ENCODE measurements around the gene RNASE12. TPM values are rescaled to one million over a fixed set of nuclear protein-coding genes. Genes with fewer than 3 reads are reported as not detected.

RNASE12 gene
- total and polyA plus RNA-seq, 9 of the 15 experiments (the other 6 are each of a cell fraction or from before 2014, with no cell fraction given) = 0.24 TPM; not detected in 8

- TF ChIP-seq, protein P1, sequence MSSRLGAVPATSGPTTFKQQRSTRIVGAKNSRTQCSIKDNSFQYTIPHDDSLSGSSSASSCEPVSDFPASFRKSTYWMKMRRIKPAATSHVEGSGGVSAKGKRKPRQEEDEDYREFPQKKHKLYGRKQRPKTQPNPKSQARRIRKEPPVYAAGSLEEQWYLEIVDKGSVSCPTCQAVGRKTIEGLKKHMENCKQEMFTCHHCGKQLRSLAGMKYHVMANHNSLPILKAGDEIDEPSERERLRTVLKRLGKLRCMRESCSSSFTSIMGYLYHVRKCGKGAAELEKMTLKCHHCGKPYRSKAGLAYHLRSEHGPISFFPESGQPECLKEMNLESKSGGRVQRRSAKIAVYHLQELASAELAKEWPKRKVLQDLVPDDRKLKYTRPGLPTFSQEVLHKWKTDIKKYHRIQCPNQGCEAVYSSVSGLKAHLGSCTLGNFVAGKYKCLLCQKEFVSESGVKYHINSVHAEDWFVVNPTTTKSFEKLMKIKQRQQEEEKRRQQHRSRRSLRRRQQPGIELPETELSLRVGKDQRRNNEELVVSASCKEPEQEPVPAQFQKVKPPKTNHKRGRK (tag; IDR thresholded peaks at IDR 0.05) = no peak
- no peak for TF ChIP-seq PPARD (CRISPR knock-in tag; IDR thresholded peaks at IDR 0.05)
- TF ChIP-seq FOXK1 (CRISPR knock-in tag; IDR thresholded peaks at IDR 0.05; ENCODE audit: borderline replicate concordance) = no peak
- TF ChIP-seq, protein P2, sequence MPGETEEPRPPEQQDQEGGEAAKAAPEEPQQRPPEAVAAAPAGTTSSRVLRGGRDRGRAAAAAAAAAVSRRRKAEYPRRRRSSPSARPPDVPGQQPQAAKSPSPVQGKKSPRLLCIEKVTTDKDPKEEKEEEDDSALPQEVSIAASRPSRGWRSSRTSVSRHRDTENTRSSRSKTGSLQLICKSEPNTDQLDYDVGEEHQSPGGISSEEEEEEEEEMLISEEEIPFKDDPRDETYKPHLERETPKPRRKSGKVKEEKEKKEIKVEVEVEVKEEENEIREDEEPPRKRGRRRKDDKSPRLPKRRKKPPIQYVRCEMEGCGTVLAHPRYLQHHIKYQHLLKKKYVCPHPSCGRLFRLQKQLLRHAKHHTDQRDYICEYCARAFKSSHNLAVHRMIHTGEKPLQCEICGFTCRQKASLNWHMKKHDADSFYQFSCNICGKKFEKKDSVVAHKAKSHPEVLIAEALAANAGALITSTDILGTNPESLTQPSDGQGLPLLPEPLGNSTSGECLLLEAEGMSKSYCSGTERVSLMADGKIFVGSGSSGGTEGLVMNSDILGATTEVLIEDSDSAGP (CRISPR knock-in tag; IDR thresholded peaks at IDR 0.05) = no peak
- no peak for TF ChIP-seq KAT7 (CRISPR knock-in tag; IDR thresholded peaks at IDR 0.05; ENCODE audit: borderline replicate concordance)
- no peak for TF ChIP-seq ETS2 (tag; IDR thresholded peaks at IDR 0.05; ENCODE audit: borderline replicate concordance, poor library complexity, severe bottlenecking)
- TF ChIP-seq ESRRB (CRISPR knock-in tag; IDR thresholded peaks at IDR 0.05; ENCODE audit: borderline replicate concordance) = no peak
- no peak for TF ChIP-seq NKRF (IDR thresholded peaks at IDR 0.05; ENCODE audit: borderline replicate concordance)
- no peak for TF ChIP-seq HDAC3 (IDR thresholded peaks at IDR 0.05; ENCODE audit: borderline replicate concordance, partially characterized antibody)
- TF ChIP-seq MCM5 (IDR thresholded peaks at IDR 0.05; ENCODE audit: low read depth) = no peak
- 0 out of 2 replicates have a peak, but pooled peaks have one; percentile 30 for TF ChIP-seq CBFA2T3 (IDR thresholded peaks at IDR 0.05)
- no peak for TF ChIP-seq ZKSCAN3 (CRISPR knock-in tag; IDR thresholded peaks at IDR 0.05)
- TF ChIP-seq E2F6 (IDR thresholded peaks at IDR 0.05; ENCODE audit: borderline replicate concordance in 1 of 2, extremely low read depth in 1 of 2, insufficient read depth in 1 of 2, insufficient read length in 1 of 2, low read depth in 1 of 2, low read length in 1 of 2, poor library complexity in 1 of 2, severe bottlenecking in 1 of 2) = no peak
- TF ChIP-seq ARNT (IDR thresholded peaks at IDR 0.05) = no peak
- TF ChIP-seq DPF2 (IDR thresholded peaks at IDR 0.05) = peak; percentile 81
- peak; percentile 91 for TF ChIP-seq MAFG (tag; conservative IDR thresholded peaks at IDR 0.05)
- no peak for TF ChIP-seq BMI1 (IDR thresholded peaks at IDR 0.05; ENCODE audit: low read length)
- no peak for TF ChIP-seq PHTF2 (CRISPR knock-in tag; IDR thresholded peaks at IDR 0.05)
- TF ChIP-seq CREB1 (IDR thresholded peaks at IDR 0.05) = no peak
- TF ChIP-seq CREB1 (CRISPR knock-in tag; IDR thresholded peaks at IDR 0.05) = no peak
- TF ChIP-seq ELF2 (CRISPR knock-in tag; IDR thresholded peaks at IDR 0.05) = no peak
- no peak for TF ChIP-seq SP2 (IDR thresholded peaks at IDR 0.05; ENCODE audit: extremely low read depth, low read depth, low read length, poor library complexity, severe bottlenecking)
- no peak for TF ChIP-seq ZNF253 (CRISPR knock-in tag; conservative IDR thresholded peaks at IDR 0.05)
- no peak for TF ChIP-seq PHF8 (IDR thresholded peaks at IDR 0.05; ENCODE audit: borderline replicate concordance, low read length)
- no peak for TF ChIP-seq ZNF668 (CRISPR knock-in tag; IDR thresholded peaks at IDR 0.05)
Measured at GRCh38 chr14:20618271-20618749, 27.1 kb upstream of the RNASE12 start (continued).

Measured in K562 (cell line).